Colonic mucosa (tissue), 4 donors: ENCODE measurements around the gene C22orf15. TPM values are rescaled to one million over a fixed set of nuclear protein-coding genes. Genes with fewer than 3 reads are reported as not detected.

Experiments
- DNase-seq: peaks from one replicate; pipeline ENCODE4 v3.0.0-alpha.2; 2020
- H3K27ac ChIP-seq: fragments of 200-600 bp; one replicate; pipeline ENCODE4 v1.8.0; 2021
- H3K27me3 ChIP-seq: fragments of 200-600 bp; one replicate; pipeline ENCODE4 v1.8.0; 2021
- H3K36me3 ChIP-seq: fragments of 200-600 bp; one replicate; pipeline ENCODE4 v1.8.0; 2021
- H3K4me1 ChIP-seq: fragments of 200-600 bp; one replicate; pipeline ENCODE4 v1.8.0; 2021; ENCODE audit warnings: mild to moderate bottlenecking
- H3K4me3 ChIP-seq: fragments of 200-600 bp; one replicate; pipeline ENCODE4 v1.8.0; 2021
- H3K9ac ChIP-seq, 2 donors: one replicate each; pipeline ENCODE4 v1.7.0; 2013; ENCODE audit warnings: control low read depth in 2 of 2, low read depth in 2 of 2, low read length in 2 of 2
- H3K9me3 ChIP-seq: fragments of 200-600 bp; one replicate; pipeline ENCODE4 v1.8.0; 2021
- intact Hi-C: fragments of 100-400 bp; cut with DNase I; formaldehyde crosslinking; loops from one replicate; pipeline ENCODE4 v1.14.1; 2022
- total RNA-seq, 2 donors: library from RNA; stranded (reverse); fragmentation: NEBNext Ultra II Directional in 1 of 2; extraction: Animal tissue kit (Norgen Biotek cat#: 25700) in 1 of 2; gene quantifications; one replicate each; pipeline ENCODE4 v1.2.1, GENCODE V29; 2021
- TF ChIP-seq, protein P1 (sequence below): fragments of 200-600 bp; IDR thresholded peaks from one replicate; pipeline ENCODE4 v1.8.0; 2022; ENCODE audit warnings: antibody characterized with exemption, mild to moderate bottlenecking
- donor health status: healthy.
- donor health status: DM: no; HTN: no; CAD: no.
- donor health status: DM: no; HTN: no; CAD: no.

The C22orf15 gene
- total RNA-seq, 2 donors from 2014 or later: not detected

DNA sequence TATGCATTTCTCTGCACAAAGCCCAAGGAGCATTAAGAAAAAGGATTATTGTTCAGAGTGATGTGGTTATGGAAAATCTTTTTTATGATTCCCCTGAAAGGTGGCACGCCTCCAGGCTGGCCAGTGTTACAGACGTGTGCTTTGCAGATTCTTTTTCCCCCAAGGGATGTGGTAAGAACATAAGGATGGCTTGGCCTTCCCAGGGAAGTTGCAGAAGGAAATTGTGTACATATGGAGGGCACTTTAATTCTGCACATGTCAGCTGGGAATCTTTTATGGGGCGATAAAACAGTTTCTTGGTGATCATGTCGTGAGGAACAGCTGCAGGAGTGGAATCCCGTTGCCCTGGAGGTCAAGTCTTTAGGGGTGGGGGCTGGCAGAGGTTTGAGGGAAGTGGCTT lies 33.7 kb downstream of the C22orf15 start:
- Histone ChIP-seq H3K27me3 (no peaks in the 10 kb centered on the region), H3K9ac (no peak overlapping the region), H3K9me3 (no peaks in the 10 kb centered on the region), H3K36me3 (peaks cover 26% of the 10 kb centered on the region), H3K4me1 (no peaks in the 10 kb centered on the region), H3K4me3 (no peak overlapping the region), H3K27ac (no peak overlapping the region)
- TF ChIP-seq, protein P1, sequence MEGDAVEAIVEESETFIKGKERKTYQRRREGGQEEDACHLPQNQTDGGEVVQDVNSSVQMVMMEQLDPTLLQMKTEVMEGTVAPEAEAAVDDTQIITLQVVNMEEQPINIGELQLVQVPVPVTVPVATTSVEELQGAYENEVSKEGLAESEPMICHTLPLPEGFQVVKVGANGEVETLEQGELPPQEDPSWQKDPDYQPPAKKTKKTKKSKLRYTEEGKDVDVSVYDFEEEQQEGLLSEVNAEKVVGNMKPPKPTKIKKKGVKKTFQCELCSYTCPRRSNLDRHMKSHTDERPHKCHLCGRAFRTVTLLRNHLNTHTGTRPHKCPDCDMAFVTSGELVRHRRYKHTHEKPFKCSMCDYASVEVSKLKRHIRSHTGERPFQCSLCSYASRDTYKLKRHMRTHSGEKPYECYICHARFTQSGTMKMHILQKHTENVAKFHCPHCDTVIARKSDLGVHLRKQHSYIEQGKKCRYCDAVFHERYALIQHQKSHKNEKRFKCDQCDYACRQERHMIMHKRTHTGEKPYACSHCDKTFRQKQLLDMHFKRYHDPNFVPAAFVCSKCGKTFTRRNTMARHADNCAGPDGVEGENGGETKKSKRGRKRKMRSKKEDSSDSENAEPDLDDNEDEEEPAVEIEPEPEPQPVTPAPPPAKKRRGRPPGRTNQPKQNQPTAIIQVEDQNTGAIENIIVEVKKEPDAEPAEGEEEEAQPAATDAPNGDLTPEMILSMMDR: no peak
- no peak for DNase-seq
- intact Hi-C loops: no loop called here

DNA sequence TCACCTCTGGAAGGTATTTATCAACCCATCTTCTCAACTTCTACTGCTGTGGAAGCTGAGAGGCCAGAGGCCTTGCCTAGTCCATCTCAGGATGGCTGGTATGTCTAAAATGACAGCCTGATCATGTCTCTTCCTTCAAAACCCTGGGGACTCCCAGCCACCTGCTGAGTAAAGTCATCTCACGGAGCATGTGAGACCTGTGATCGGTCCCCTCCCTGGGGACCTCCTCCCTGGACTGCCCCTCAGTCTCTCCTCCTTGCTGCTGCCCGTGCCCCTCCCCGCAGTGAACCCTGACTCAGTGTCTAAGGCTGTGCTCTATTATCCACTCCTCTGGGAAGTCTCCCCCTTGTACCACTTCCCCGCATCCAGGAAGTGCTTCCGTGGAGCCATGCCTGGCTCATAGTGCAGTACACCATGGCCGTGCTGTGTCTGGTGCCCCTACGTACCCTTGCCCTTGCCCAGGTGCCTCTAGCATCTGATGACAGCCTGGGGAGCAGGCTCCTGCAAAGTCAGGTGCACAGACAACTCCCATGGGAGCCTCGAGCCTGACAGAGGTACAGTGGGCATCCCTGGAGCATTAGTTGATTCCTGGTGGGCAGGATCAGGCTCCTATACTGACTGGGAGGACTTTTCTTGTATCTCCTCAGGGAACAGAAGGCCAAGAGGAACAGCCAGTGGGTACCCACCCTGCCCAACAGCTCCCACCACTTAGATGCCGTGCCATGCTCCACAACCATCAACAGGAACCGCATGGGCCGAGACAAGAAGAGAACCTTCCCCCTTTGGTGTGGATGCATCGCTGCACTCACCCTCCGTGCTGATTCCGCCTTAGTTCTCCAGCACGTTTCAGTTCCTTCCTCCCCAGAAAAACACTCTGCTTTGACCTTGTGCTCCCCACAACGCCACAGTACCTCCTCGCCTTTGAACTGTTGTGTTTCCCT lies 37.8 kb downstream of the C22orf15 start:
- no peak overlapping the region for H3K4me3 ChIP-seq
- H3K4me1 ChIP-seq: no peaks in the 10 kb centered on the region
- H3K9me3 ChIP-seq: no peaks in the 10 kb centered on the region
- peaks cover 24% of the 10 kb centered on the region for H3K36me3 ChIP-seq
- TF ChIP-seq, protein P1: no peak
- no peak for DNase-seq
- no peaks in the 10 kb centered on the region for H3K27me3 ChIP-seq
- intact Hi-C loops: no loop called here
- H3K27ac ChIP-seq: no peak overlapping the region
- H3K9ac ChIP-seq: no peak overlapping the region

DNA sequence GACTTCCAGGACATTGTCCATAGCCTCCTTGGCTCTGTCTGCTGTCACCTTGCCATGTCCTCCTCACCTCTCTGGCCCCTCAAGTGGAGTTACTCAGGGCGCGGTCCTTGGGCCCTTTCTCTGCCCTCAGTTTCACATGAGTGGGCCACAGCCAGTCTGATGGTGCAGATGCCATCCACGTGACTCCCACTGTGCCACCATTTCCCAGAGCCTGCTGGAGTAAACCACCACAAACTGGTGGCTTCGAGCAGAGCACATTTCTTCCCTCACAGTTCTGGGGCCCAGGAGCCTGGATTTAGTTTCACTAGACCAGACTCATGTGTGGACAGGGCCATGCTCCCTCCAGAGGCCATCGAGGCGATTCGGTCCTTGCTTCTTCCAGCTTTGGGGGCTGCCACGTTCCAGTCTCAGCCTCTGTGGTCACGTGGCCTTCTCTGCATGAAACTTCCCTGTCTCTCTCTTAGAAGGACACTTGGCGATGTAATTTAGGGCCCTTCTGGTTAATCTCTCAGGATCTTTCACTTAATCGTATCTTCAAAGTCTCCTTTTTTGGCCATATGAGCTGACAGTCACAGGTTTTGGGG lies 38.5 kb downstream of the C22orf15 start:
- TF ChIP-seq, protein P1: no peak
- H3K9ac ChIP-seq: no peak overlapping the region
- H3K4me3 ChIP-seq: no peak overlapping the region
- H3K36me3 ChIP-seq: peaks cover 22% of the 10 kb centered on the region
- no peaks in the 10 kb centered on the region for H3K27me3 ChIP-seq
- DNase-seq: no peak
- no peaks in the 10 kb centered on the region for H3K9me3 ChIP-seq
- no peaks in the 10 kb centered on the region for H3K4me1 ChIP-seq
- intact Hi-C loops: no loop called here
- H3K27ac ChIP-seq: no peak overlapping the region

DNA sequence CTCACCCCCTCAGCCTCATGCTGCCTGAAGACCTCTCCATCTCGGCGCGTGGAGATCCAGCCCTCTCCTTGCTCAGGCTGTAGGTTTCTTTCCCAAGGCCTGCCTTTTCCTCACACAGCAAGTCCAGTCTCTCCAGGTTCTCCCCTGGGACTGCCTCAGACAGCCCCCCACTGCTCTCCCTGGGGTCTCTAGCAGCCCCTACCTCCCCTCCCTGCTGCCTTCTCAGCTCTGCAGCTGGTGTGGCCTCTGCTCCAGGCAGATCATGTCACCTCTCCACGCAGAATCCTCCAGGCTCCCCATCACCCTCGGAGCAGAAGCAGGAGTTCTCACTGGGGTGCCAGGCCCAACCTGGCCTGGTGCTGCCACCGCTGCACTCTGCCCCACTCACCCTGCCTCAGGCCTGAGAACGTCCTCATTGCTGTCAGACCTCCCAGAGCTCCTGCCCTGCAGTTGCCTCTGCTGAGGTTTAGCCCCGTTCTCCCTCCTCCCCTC lies 39.1 kb downstream of the C22orf15 start:
- H3K9ac ChIP-seq: no peak overlapping the region
- H3K36me3 ChIP-seq: peaks cover 22% of the 10 kb centered on the region
- TF ChIP-seq, protein P1: no peak

DNA sequence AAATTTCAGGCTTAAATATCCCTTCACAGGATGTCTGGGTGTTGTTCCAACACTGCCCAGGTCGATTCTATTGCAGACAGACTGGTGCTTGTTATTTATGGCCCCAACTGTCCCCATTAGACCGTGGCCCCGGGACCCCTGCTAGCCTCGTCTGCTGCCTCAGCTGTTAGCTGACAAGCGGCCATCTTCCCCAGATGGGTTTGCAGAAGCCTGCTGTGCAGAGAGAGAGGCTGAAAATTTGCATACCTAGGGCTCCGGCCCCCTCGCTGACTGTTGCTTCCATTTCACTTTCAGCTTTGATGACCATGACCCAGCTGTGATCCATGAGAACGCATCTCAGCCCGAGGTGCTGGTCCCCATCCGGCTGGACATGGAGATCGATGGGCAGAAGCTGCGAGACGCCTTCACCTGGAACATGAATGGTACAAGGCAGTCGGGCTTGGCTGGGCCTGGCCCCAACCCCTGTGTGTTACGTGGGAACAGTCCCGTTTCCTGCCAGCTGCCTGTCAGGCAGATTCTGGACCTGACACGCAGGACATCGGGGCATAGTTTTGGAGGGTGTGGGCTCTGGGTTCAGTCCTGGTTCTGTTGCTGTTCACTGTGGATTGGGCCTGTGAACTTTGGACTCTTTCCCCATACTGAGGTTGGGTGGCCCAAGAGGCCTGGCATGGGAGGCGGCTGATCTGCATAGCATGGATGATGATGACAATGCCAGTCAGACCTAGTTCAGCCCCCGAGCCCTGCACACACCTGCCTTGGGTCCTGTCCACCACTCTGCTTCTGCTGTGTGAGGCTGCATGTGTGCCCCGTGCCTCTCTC lies 40.4 kb downstream of the C22orf15 start:
- intact Hi-C loops: no loop called here
- peaks cover 22% of the 10 kb centered on the region for H3K36me3 ChIP-seq
- H3K9me3 ChIP-seq: no peaks in the 10 kb centered on the region
- H3K9ac ChIP-seq: no peak overlapping the region
- H3K27me3 ChIP-seq: no peaks in the 10 kb centered on the region
- no peak overlapping the region for H3K4me3 ChIP-seq
- no peaks in the 10 kb centered on the region for H3K4me1 ChIP-seq
- no peak overlapping the region for H3K27ac ChIP-seq
- TF ChIP-seq, protein P1: no peak
- no peak for DNase-seq

More for the DNA sequence above, 39.1 kb downstream of the C22orf15 start:
- intact Hi-C loops: no loop called here
- H3K9me3 ChIP-seq: no peaks in the 10 kb centered on the region
- no peaks in the 10 kb centered on the region for H3K27me3 ChIP-seq
- H3K4me3 ChIP-seq: no peak overlapping the region
- no peak for DNase-seq
- no peaks in the 10 kb centered on the region for H3K4me1 ChIP-seq
- no peak overlapping the region for H3K27ac ChIP-seq
